Astrocyte of the spinal cord (primary cell): ENCODE measurements around the gene PTPRT.

Source experiments
- DNase-seq: peaks from one replicate; pipeline ENCODE4 v3.0.0; 2011; ENCODE audit warnings: low read depth, low spot score
- H3K4me3 ChIP-seq: 2 replicates; pipeline ENCODE4 v1.5.1; 2011; ENCODE audit warnings: low read depth, mild to moderate bottlenecking, low read length, moderate library complexity
- CTCF ChIP-seq: IDR thresholded peaks from 2 replicates; pipeline ENCODE4 v1.5.1; 2012; ENCODE audit warnings: low read depth, mild to moderate bottlenecking, low read length, inconsistent platforms
- in situ Hi-C: cut with HindIII; loops from 2 replicates; pipeline ENCODE4 v1.10.0; 2017; ENCODE audit warnings: low sequenced_read_pairs

Gene PTPRT

DNA sequence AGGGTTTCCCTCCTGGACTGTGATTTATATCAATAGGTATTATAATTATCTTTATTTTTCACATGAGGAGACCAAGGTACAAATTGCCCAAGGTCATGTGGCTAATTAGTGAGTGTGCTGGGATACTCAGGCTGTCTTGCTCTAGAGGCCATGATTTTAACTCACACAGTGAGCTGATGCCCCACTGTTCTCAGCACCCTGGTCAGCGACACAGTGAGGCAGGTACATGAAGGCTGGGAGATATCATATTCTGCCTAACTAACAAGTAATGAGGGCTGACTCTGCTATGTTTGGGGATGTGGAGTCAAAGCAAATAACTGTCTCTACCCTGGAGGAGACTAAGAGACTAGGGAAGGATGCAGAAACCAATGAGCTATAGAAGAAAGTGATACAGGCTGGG, 501.1 kb downstream of the PTPRT start:
- in situ Hi-C loops = no loop called here
- no peak for DNase-seq
- no peak overlapping the region for H3K4me3 ChIP-seq
- TF ChIP-seq CTCF = no peak

- TF ChIP-seq CTCF = no peak
- no peak for DNase-seq
- in situ Hi-C loops = no loop called here
- H3K4me3 ChIP-seq = no peak overlapping the region
These were observed 503.6 kb downstream of the PTPRT start for GRCh38 chr20:42686057-42686456.

DNA sequence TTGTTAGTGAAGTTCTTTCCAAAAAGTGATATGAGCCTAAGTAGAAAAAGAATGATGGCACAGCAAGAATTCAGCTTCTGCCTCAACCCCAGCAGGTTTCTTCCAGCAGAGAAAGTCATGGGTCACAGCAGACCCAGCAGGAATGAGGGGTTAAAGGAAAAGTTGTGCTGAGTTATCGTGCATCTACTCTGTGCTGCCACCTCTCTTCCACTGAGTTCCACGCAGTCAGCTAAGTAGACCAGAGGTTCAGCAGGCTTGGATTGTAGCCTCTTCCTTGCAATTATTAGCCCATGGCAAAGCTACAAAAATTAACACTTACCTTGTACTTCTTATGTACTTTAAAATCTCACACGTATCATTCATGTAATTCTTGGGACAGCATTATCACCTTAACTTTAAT, 510.8 kb downstream of the PTPRT start:
- in situ Hi-C loops = no loop called here

DNA sequence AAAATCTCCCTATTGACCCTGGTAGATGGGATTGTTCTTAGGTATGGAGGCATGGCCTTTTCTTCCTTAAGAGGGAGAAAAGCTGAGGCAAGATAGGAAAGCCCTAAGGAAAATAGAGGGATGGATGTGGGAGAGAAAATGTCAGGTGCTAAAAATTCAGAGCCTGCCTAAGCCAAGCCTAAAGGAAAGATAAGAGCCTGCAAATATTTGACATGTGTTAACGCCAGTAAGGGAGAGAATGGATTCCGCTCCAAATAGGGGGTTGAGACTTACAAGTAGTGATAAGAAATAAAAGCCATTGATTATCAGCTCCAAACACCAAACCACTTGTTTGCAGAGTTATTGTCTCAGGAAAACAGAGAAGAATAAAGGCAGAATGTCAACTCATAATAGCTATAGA, 533.6 kb downstream of the PTPRT start:
- no peak for TF ChIP-seq CTCF
- no peak overlapping the region for H3K4me3 ChIP-seq
- in situ Hi-C loops = no loop called here
- no peak for DNase-seq

More for the DNA sequence above, 510.8 kb downstream of the PTPRT start:
- no peak overlapping the region for H3K4me3 ChIP-seq
- DNase-seq = no peak
- TF ChIP-seq CTCF = no peak

DNA sequence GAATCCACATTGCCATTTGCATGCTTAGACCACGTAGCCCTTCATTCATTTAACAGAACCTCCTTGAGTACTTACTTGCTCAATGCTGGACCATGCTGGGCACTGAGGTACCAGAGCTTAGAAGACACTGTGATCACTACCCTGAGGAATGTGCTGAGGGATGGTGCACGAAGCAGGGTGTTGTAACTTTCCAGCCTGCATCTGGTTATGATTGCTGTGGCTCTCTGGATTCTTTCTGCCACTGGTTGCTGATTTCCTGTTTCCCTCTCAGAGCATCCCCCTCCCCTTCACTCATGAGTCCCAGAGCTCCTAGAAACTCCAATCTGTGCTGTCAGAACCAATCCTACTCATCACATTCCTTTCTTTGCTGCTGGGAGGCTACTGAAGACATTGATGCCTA, 537.4 kb downstream of the PTPRT start:
- DNase-seq = no peak
- in situ Hi-C loops = no loop called here
- H3K4me3 ChIP-seq = no peak overlapping the region
- no peak for TF ChIP-seq CTCF

DNA sequence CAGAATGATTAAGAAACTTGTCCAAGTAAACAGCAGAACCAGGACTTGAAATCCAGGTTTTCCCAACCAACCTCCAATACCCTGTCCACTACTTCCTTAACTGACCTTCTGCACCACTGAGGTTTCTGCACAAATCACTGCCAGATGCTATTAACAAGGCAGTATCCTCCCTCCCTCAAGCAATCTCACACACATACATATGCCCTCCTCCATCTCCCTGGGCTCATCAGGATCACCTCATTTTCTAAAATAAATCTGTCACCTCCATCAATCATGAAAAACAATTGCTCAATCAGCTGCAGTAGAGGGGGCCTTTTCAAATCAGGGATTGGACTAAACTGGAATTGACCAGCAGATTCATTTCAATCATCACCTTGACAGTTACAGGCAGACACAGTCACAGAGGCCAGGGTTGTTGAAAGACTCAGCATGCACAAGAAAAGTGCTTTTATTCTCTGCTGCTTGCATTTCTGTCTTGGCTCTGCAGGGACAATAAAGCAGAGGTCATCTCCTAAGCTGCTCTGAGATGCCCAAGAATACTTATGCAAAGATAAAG, 539.4 kb downstream of the PTPRT start:
- no peak for TF ChIP-seq CTCF
- DNase-seq = no peak
- in situ Hi-C loops = no loop called here
- H3K4me3 ChIP-seq = no peak overlapping the region

GRCh38 chr20:42649748-42650147, 540.0 kb downstream of the PTPRT start:
- DNase-seq = no peak
- TF ChIP-seq CTCF = no peak
- H3K4me3 ChIP-seq = no peak overlapping the region
- in situ Hi-C loops = no loop called here
